ENCODE data around the gene TBCA.

DNA sequence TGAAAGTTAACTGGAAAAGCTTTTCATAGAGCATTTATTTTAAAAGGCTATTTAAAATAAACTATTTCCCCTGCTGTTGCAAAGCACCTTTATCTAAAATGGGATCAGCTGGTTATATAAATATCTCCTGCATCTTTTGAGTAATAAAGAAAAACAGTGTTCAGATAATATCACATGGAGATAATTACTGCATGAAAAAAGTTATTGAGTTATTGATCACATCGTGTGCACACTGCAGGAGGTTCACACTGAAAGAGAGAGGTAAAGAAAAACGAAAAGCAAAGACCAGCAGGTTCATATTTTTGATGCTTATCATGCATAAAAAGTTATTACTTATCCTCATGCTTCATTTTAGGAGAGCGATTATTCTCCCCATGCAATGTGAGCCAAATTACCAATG lies 82.2 kb downstream of the TBCA start:
- TF ChIP-seq, protein P1, sequence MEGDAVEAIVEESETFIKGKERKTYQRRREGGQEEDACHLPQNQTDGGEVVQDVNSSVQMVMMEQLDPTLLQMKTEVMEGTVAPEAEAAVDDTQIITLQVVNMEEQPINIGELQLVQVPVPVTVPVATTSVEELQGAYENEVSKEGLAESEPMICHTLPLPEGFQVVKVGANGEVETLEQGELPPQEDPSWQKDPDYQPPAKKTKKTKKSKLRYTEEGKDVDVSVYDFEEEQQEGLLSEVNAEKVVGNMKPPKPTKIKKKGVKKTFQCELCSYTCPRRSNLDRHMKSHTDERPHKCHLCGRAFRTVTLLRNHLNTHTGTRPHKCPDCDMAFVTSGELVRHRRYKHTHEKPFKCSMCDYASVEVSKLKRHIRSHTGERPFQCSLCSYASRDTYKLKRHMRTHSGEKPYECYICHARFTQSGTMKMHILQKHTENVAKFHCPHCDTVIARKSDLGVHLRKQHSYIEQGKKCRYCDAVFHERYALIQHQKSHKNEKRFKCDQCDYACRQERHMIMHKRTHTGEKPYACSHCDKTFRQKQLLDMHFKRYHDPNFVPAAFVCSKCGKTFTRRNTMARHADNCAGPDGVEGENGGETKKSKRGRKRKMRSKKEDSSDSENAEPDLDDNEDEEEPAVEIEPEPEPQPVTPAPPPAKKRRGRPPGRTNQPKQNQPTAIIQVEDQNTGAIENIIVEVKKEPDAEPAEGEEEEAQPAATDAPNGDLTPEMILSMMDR (IDR thresholded peaks at IDR 0.05), result no peak
- TF ChIP-seq POLR2A (IDR thresholded peaks at IDR 0.05), result no peak

All from Peyer's patch (tissue), 4 donors.